Prostate gland (tissue), 2 donors: Measurements from ENCODE around the gene MINAR2. TPM values are rescaled to one million over a fixed set of nuclear protein-coding genes. Genes with fewer than 3 reads are reported as not detected.

ENCODE experiments used
- DNase-seq: peaks from one replicate; pipeline ENCODE4 v3.0.0-alpha.2; 2019; ENCODE audit warnings: low spot score
- H3K27ac ChIP-seq, 2 donors: fragments of 200-600 bp; sonication (generic); 2 replicates each; pipeline ENCODE4 v1.5.1; 2017 to 2019
- H3K27me3 ChIP-seq: fragments of 200-600 bp; sonication (generic); replicated peaks from 2 replicates; pipeline ENCODE4 v1.5.1; 2019; ENCODE audit not compliant: insufficient read depth
- H3K36me3 ChIP-seq, 2 donors: fragments of 200-600 bp; sonication (generic); 1 replicate in 1 of 2; 2 replicates in 1 of 2; pipeline versions ENCODE4 v1.5.1 to v1.8.1; 2017 to 2019
- H3K4me1 ChIP-seq: fragments of 200-600 bp; sonication (generic); replicated peaks from 2 replicates; pipeline ENCODE4 v1.5.1; 2019
- H3K4me3 ChIP-seq, 2 donors: fragments of 200-600 bp; sonication (generic); 2 replicates each; pipeline ENCODE4 v1.5.1; 2017 to 2019
- H3K9me3 ChIP-seq: fragments of 200-600 bp; sonication (generic); 2 replicates; pipeline ENCODE4 v1.5.1; 2017
- POLR2A ChIP-seq: fragments of 450-650 bp; IDR thresholded peaks from one replicate; pipeline ENCODE4 v1.6.1; 2016; ENCODE audit warnings: antibody characterized with exemption, mild to moderate bottlenecking
- POLR2AphosphoS5 ChIP-seq: sonication (generic); formaldehyde crosslinking; IDR thresholded peaks from one replicate; pipeline ENCODE4 v1.6.1; 2017; ENCODE audit warnings: antibody characterized with exemption
- WGBS: methylation state at CpG from one replicate; pipeline ENCODE4 v1.1.5; 2018; 5-methylcytosine and 5-hydroxymethylcytosine counted together
- intact Hi-C: fragments of 100-400 bp; cut with DNase I; formaldehyde crosslinking; loops from one replicate; pipeline ENCODE4 v1.14.2; 2022
- total RNA-seq, 2 donors: library from RNA; depleted of rRNA; stranded (reverse); fragments of >200 nt; gene quantifications; one replicate each; pipeline ENCODE4 v1.1.0, GENCODE V29; 2016
- TF ChIP-seq, protein P1 (sequence below), 4 experiments: fragments of 200-600 bp in 2 of 4; fragments of 450-650 bp in 2 of 4; sonication (generic) in 2 of 4; IDR thresholded peaks; 1 replicate in 3 of 4; 2 replicates in 1 of 4; pipeline ENCODE4 v1.5.1; 2016 to 2019; ENCODE audit warnings: antibody characterized with exemption in 4 of 4, mild to moderate bottlenecking in 2 of 4, moderate library complexity in 2 of 4

MINAR2 gene
- total RNA-seq, 2 donors from 2014 or later, result not detected

DNA sequence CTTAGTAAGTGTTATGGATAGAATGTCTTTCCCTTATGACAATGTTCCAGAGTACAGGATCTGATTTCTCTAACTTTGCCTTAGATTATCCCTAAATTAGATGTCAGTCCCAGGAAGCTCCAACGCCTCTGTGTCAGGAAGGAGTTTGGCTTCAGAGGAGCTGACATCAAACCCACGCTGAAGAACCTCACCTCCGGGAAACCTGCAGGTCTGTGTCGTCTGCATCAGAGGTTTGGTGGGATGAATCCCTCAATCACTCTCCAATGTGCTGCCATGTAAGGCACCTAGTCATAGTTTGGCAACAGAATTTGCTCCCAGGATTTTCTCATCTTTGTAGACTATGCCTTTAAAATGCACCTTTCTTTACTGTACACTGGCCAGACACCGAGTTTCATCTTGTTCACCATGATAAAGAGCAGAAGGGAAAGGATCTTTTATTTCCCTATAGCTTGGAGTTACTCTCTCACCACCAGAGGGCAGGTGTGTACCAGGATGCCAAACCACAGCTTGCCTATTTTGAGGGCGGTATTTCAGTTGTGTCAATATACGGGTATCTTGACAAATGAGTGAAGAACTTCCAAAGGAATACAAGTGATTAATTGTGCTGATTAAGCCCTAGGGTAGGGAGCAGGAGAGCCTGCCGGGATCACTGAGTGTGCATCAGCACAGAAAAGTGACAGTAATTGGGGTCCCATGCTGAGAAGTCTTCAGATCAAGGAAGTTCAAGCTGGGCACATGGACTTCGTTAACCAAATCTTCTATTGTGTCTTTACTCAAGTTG lies 23.4 kb downstream of the MINAR2 start:
- H3K36me3 ChIP-seq, result no peaks in the 10 kb centered on the region
- intact Hi-C loops, result loop anchor here (2.0 to 5.0 kb wide), 2 partner anchors 82 to 869 kb away; no protein-coding TSS in a partner anchor
- H3K4me3 ChIP-seq, result no peak overlapping the region
- TF ChIP-seq, protein P1, sequence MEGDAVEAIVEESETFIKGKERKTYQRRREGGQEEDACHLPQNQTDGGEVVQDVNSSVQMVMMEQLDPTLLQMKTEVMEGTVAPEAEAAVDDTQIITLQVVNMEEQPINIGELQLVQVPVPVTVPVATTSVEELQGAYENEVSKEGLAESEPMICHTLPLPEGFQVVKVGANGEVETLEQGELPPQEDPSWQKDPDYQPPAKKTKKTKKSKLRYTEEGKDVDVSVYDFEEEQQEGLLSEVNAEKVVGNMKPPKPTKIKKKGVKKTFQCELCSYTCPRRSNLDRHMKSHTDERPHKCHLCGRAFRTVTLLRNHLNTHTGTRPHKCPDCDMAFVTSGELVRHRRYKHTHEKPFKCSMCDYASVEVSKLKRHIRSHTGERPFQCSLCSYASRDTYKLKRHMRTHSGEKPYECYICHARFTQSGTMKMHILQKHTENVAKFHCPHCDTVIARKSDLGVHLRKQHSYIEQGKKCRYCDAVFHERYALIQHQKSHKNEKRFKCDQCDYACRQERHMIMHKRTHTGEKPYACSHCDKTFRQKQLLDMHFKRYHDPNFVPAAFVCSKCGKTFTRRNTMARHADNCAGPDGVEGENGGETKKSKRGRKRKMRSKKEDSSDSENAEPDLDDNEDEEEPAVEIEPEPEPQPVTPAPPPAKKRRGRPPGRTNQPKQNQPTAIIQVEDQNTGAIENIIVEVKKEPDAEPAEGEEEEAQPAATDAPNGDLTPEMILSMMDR (IDR thresholded peaks at IDR 0.05), result peak in 3 of 4 experiments; percentile 60 to 70 (median 69)
- no peak for TF ChIP-seq POLR2A
- WGBS, result 43% methylated on average over 9 of the region's 9 CpGs
- no peaks in the 10 kb centered on the region for H3K4me1 ChIP-seq
- peak; percentile 46 for DNase-seq
- H3K27ac ChIP-seq, result no peak overlapping the region
- no peaks in the 10 kb centered on the region for H3K27me3 ChIP-seq
- H3K9me3 ChIP-seq, result no peaks in the 10 kb centered on the region

DNA sequence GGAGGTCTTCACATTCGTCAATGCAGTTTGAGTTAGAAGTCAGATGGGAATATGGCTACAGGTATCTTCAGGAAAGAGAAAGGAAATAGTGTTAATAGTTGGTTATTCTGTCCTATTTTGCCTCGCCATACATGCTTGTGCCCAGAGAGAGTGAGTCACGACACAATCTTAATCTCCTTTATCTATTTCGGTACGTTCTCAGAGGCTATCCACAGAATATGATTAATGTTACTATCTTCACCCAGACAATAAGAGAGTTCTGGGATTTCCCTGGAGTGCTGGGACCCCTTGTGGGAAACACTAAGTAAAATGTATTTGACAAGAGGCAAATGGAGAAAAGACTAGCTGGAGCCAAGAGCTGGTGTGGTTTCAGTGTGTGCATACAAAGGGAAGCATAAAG lies 25.5 kb downstream of the MINAR2 start:
- no peak for DNase-seq
- Histone ChIP-seq H3K27ac (no peak overlapping the region), H3K4me3 (no peak overlapping the region), H3K9me3 (no peaks in the 10 kb centered on the region), H3K36me3 (no peaks in the 10 kb centered on the region), H3K4me1 (no peaks in the 10 kb centered on the region), H3K27me3 (no peaks in the 10 kb centered on the region)
- TF ChIP-seq, protein P1 (IDR thresholded peaks at IDR 0.05), result no peak
- TF ChIP-seq POLR2A (no peak), POLR2AphosphoS5 (no peak)
- 85% methylated on average over 5 of the region's 5 CpGs for WGBS
- intact Hi-C loops, result loop anchor here (5.0 kb wide), 1 partner anchor 871 kb away; no protein-coding TSS in a partner anchor

DNA sequence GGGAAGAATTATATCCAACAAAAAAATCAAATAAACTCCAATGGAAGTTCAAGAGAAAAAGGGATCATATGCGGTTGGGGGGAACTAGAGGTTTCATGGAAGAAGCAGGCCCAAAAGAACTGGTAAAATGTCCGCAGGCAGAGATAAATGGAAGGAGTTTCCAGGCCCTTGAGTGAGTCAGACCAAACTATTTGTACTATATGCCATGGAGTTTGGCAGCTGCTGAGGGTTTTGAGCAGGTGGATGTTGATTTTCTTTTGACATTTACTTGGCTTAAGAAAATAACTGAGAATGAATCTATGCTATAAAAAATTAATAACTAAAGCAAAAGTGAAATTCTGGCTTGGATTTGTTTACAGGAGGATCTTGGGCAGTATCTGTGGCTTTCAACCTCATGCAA lies 33.7 kb downstream of the MINAR2 start:
- no peak overlapping the region for H3K27ac ChIP-seq
- H3K27me3 ChIP-seq, result no peaks in the 10 kb centered on the region
- no peaks in the 10 kb centered on the region for H3K4me1 ChIP-seq
- intact Hi-C loops, result no loop called here
- no peak overlapping the region for H3K4me3 ChIP-seq
- WGBS, result 55% methylated on average over 2 of the region's 2 CpGs
- DNase-seq, result no peak
- H3K9me3 ChIP-seq, result no peaks in the 10 kb centered on the region
- TF ChIP-seq POLR2A (no peak), POLR2AphosphoS5 (no peak)
- TF ChIP-seq, protein P1 (IDR thresholded peaks at IDR 0.05), result no peak
- H3K36me3 ChIP-seq, result no peaks in the 10 kb centered on the region

DNA sequence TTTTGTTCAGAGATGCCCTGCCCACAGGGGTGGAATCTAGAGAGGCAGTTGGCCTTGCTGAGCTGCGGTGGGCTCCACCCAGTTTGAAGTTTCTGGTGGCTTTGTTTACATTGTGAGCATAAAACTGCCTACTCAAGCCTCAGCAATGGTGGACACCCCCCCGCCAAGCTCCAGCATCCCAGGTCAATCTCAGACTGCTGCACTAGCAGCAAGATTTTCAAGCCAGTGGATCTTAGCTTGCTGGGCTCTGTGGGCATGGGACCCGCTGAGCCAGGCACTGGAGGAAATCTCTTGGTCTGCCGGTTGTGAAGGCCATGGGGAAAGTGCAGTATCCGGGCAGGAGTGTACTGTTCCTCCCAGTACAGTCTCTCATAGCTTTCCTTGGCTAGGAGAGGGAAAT lies 55.5 kb downstream of the MINAR2 start:
- no peaks in the 10 kb centered on the region for H3K36me3 ChIP-seq
- no peak for DNase-seq
- H3K4me3 ChIP-seq, result no peak overlapping the region
- H3K9me3 ChIP-seq, result no peaks in the 10 kb centered on the region
- intact Hi-C loops, result no loop called here
- no peak overlapping the region for H3K27ac ChIP-seq
- TF ChIP-seq, protein P1 (IDR thresholded peaks at IDR 0.05), result no peak
- TF ChIP-seq POLR2A (no peak), POLR2AphosphoS5 (no peak)
- no peaks in the 10 kb centered on the region for H3K27me3 ChIP-seq
- 61% methylated on average over 4 of the region's 5 CpGs for WGBS
- H3K4me1 ChIP-seq, result no peaks in the 10 kb centered on the region

DNA sequence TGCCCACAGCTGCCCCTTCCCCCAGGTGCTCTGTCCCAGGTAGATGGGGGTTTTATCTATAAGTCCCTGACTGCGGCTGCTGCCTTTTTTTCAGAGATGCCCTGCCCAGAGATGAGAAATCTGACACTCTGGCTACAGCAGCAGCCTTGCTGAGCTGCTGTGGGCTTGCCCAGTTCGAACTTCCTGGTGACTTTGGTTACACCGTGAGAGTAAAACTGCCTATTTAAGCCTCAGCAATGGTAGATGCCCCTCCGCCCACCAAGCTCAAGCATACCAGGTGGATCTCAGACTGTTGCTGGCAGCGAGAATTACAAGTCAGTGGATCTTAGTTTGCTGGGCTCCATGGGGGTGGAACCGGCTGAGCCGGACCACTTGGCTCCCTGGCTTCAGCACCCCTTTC lies 56.8 kb downstream of the MINAR2 start:
- TF ChIP-seq POLR2A (no peak), POLR2AphosphoS5 (no peak)
- TF ChIP-seq, protein P1 (IDR thresholded peaks at IDR 0.05), result no peak
- WGBS, result 49% methylated on average over 7 of the region's 7 CpGs
- no peak overlapping the region for H3K4me3 ChIP-seq
- DNase-seq, result no peak
- H3K27ac ChIP-seq, result no peak overlapping the region
- H3K4me1 ChIP-seq, result no peaks in the 10 kb centered on the region
- H3K36me3 ChIP-seq, result no peaks in the 10 kb centered on the region
- H3K27me3 ChIP-seq, result no peaks in the 10 kb centered on the region
- H3K9me3 ChIP-seq, result no peaks in the 10 kb centered on the region
- intact Hi-C loops, result no loop called here
